Measurements from ENCODE around the gene HMCES.

Gene HMCES

GRCh38 chr3:129289201-129289921, 10.7 kb downstream of the HMCES start:
- in situ Hi-C loops (cut with HindIII; ENCODE audit: low sequenced_read_pairs): no loop called here

GRCh38 chr3:129291236-129291886, 12.7 kb downstream of the HMCES start:
- in situ Hi-C loops (cut with HindIII; ENCODE audit: low sequenced_read_pairs): no loop called here

- in situ Hi-C loops (cut with HindIII; ENCODE audit: low sequenced_read_pairs): no loop called here
These were observed 16.6 kb downstream of the HMCES start for GRCh38 chr3:129295286-129295685.

DNA sequence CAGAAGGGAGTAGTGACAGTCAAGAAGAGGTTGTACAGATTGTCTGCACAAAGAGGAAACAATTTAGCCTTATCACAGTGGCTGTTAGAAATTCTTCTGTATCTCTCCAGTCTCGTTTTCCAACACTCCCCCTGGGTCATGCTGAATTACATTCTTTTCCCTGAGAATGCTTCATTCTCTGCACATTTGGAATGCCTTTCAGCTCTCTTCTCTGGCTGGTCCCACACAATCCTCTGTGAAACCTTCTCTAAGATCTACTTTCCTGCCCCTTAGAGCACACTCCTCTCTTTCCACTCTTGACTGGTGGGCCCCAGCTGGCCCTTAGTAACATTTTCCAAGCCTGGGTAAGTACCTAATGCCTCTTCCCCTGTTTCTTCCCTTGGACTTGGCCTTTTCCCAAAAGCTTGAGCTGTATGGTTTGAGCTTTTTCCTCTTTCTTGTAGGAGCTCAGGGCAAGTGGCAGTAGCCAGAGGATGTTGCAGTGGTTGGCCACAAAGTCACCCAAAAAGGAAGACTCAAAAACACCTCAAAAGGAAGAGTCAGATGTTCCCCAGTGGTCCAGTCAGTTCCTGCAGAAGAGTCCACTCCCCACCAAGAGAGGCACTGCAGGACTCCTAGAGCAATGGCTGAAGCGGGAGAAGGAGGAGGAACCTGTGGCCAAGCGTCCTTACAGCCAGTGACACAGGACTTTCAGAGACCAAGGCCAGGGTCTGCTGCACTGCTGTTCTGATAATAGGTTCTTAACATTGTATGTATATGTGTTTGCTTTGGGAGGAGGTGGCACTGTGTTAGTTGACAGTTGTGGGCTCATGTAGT, 25.7 kb downstream of the HMCES start:
- in situ Hi-C loops (cut with HindIII; ENCODE audit: low sequenced_read_pairs): no loop called here

- in situ Hi-C loops (cut with HindIII; ENCODE audit: low sequenced_read_pairs): no loop called here
These were observed 26.2 kb downstream of the HMCES start for GRCh38 chr3:129304962-129305222.

- in situ Hi-C loops (cut with HindIII; ENCODE audit: low sequenced_read_pairs): no loop called here
These were observed 27.0 kb downstream of the HMCES start for GRCh38 chr3:129305592-129306091.

DNA sequence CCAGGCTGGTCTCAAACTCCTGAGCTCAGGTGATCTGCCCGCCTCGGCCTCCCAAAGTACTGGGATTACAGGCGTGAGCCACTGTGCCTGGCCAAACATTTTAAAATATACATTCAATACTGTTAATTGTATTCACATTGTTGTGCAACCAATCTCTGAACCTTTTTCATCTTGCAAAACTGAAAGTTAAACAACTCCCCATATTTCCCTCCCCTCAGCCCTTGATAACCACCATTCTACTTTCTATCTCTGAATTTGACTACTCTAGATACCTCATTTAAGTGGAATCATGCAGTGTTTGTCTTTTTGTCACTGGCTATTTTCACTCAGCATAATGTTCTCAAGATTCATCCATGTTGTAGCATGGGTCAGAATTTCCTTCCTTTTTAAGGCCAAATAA, 30.0 kb downstream of the HMCES start:
- in situ Hi-C loops (cut with HindIII; ENCODE audit: low sequenced_read_pairs): no loop called here

DNA sequence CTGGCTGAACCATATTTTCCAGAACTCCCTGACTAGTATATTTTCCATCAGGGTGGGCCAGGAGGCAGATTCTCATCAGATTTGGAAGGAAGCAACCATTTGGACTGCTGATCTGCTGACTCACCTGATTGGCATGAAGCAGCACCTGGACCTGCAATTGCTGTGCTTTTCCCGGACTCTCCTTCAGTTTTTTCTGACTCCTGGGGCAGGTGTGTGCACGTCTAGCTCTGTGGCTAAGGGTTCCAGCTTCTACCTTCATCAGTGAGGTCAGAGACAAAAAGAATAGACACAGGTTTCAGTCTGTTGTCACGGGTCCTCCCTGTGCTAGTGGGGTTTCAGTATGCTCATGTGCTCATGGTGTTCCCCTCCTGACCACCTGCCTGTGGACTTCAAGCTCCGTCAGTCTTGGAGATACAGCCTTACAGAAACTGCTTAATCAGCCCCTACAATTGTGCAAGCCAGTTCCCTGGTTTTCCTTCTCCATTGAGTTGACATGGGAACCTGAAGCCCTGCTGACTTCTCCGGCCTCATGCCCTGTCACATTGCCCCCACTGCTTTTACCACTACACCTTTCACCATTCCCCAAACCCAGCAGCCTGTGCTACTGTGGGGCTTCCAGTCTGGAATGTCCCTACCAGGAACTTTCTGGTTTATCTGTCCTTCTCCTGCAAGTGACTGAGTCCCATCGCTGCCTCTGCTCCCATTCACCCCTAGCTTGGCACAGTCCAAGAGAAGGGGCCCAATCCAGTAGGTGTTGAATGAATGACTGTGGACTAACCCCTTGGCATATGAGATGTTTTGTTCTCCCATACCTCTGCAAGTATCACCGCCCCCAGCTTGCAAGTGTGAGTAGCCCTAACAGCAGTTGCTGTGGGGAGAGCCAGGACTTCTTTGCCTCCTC, 31.7 kb downstream of the HMCES start:
- in situ Hi-C loops (cut with HindIII; ENCODE audit: low sequenced_read_pairs): no loop called here

- in situ Hi-C loops (cut with HindIII; ENCODE audit: low sequenced_read_pairs): no loop called here
These were observed 32.6 kb downstream of the HMCES start for GRCh38 chr3:129311054-129311902.

DNA sequence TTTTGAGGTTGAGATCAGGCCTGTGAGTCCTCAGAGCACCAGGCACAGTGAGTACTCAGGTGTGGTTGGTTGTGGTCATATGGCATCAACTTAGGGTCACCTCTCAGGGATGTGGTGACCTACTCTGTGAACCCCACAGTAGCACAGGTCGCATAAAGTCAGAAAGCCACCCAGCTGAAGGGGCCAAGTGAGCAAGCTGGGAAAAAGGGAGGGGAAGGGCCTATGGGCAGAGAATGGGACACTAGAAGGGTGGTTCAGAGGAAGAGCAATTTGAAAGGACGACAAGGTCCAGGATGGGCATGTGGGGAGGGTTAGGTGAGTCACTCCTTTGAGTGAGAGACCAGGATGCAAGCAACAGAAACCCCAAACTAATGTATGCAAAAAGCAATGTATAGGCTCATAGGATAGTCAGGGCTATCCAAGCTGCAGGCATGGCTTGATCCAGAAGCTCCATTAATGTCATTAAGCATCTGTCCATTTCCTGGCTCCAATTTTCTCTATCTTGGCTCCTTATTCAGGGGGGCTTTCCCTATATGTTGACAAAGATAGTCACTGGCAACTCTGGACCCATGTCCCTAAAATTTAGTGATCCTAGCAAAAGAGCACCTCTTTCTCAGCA, 33.5 kb downstream of the HMCES start:
- in situ Hi-C loops (cut with HindIII; ENCODE audit: low sequenced_read_pairs): no loop called here

DNA sequence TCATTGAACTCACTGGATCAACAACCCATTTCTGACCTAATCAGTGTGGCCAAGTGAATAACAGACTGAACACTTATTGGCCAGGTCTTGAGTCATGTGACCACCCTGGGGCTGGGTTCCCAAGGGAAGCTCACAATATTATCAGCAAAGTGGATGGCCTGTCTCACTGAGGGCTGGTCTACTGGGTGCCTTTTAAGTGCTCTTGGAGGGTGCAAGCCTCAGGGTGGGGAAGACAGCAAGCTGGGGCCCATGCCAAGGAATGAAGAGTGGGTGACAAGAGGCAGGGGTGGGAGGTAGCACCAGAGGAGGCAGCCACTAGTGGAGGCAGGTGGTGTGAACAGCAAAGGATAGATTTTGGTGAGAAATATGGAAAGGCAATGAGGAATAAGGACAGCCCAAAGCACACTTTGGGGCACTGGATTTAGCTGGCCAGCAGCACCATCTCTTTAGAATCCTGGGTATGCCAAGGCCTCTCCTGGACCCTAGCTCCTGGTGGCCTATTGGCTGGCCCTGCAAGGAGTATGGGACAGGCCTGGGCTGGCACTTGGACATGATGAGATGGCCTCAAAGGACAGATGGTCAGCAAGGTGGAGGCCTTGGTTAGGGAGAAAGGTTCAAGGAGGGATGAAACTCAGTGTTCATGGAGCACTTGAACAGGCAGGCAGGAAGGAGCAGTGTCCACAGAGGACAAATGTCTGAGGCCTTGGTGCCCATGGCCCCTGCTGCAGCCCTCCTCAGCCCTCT, 34.2 kb downstream of the HMCES start:
- in situ Hi-C loops (cut with HindIII; ENCODE audit: low sequenced_read_pairs): no loop called here

GRCh38 chr3:129313415-129313664, 34.7 kb downstream of the HMCES start:
- in situ Hi-C loops (cut with HindIII; ENCODE audit: low sequenced_read_pairs): no loop called here

DNA sequence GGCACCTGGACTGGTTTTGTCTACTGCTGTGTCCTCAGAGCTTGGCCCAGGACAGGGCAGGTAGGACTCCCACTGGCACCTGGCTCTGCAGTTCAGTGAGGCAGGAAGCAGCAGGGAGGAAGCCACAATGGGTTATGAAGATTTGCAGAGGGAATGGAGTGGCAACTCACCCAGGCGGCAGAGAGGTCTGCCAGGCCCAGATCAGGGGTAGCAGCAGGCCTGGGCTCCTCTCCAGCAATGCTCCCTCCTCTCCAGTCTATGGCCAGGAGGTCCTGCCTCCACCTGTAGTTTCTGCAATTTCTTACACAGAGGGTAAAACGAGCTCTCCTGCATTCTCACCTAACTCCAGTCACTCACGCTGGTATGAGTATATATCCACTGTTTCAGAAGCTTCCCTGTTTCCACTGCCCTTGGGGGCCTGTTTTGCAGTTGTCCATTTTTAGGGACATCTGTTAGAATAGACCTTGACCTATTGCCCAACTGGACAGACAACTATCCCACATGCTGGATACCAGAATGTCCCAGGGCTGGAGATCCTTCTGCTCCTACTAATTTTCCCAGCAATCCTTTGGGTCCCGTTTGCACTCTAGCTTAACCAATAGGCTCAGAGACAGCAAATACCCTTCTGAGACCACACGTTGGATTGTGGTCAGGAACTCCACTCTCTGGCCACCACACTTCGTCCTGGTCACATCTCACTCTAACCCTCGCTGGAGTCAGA, 35.2 kb downstream of the HMCES start:
- in situ Hi-C loops (cut with HindIII; ENCODE audit: low sequenced_read_pairs): no loop called here

- in situ Hi-C loops (cut with HindIII; ENCODE audit: low sequenced_read_pairs): no loop called here
These were observed 35.9 kb downstream of the HMCES start for GRCh38 chr3:129314386-129315222.

- in situ Hi-C loops (cut with HindIII; ENCODE audit: low sequenced_read_pairs): no loop called here
These were observed 36.7 kb downstream of the HMCES start for GRCh38 chr3:129315223-129315997.

DNA sequence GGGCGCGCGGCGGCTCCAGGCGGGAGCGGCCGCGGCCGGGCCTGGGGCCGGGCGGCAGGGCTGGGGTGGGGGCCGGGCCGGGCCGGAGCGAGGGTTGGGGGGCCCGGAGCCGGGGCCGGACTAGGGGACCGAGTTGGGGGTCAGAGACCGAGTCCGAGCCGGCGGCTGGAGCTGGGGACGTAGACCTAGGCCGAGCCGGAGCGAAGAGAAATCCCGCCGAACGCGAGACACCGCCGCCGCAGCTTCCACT, 37.3 kb downstream of the HMCES start:
- in situ Hi-C loops (cut with HindIII; ENCODE audit: low sequenced_read_pairs): no loop called here

Measured in DLD1 (cell line).